GM21737 (cell line): ENCODE results near the gene PNPLA2.
A peak's percentile ranks its signal among the peaks of the same experiment; 100 is the strongest.

Experiments used
- ATAC-seq: cut with Tn5 transposase; IDR thresholded peaks from one replicate; pipeline ENCODE4 v1.9.1; 2021; ENCODE audit warnings: mild to moderate bottlenecking, moderate library complexity; ENCODE audit not compliant: unreplicated experiment

PNPLA2 gene, protein sequence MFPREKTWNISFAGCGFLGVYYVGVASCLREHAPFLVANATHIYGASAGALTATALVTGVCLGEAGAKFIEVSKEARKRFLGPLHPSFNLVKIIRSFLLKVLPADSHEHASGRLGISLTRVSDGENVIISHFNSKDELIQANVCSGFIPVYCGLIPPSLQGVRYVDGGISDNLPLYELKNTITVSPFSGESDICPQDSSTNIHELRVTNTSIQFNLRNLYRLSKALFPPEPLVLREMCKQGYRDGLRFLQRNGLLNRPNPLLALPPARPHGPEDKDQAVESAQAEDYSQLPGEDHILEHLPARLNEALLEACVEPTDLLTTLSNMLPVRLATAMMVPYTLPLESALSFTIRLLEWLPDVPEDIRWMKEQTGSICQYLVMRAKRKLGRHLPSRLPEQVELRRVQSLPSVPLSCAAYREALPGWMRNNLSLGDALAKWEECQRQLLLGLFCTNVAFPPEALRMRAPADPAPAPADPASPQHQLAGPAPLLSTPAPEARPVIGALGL

DNA sequence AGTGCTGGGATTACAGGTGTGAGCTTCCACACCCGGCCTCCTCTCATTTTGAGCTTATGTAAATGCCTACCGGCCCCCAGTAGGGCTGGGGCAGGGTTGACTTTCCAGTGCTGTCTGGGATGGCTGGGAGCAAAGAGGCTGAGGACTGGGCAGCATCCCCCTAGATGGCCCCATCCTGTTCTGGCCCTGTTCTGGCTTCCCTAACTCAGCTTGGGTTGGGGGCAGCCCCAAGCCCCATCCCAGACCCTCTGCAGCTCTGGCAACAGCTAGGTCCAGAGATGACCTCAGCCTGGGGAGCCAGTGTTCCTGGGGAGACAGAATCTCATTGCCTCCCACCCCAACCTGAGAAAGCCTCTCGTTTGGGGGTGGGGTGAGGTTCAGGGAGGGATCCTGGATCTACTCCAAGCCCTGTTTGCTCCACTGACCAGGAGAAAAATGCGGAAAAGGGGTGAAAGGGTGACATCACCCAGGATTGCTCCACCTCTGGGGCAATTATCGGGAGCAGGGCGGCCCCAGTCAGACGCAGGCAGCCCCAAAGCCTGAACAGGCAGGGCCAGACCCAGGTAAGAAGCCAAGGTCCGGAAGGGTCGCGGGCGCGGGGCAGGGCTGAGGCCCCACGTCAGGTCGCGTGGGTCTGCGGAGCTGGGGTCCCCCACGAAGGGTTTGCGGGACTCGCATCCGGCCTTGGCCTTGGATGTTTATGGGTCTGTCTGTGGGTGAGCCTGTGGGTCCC lies at the start of gene PNPLA2:
Gene PNPLA2, plus strand, starts transcription at position 519 of the 733 bp plus-strand sequence. CDS start 805 bp downstream, outside the sequence.
- peak; percentile 4 for ATAC-seq

DNA sequence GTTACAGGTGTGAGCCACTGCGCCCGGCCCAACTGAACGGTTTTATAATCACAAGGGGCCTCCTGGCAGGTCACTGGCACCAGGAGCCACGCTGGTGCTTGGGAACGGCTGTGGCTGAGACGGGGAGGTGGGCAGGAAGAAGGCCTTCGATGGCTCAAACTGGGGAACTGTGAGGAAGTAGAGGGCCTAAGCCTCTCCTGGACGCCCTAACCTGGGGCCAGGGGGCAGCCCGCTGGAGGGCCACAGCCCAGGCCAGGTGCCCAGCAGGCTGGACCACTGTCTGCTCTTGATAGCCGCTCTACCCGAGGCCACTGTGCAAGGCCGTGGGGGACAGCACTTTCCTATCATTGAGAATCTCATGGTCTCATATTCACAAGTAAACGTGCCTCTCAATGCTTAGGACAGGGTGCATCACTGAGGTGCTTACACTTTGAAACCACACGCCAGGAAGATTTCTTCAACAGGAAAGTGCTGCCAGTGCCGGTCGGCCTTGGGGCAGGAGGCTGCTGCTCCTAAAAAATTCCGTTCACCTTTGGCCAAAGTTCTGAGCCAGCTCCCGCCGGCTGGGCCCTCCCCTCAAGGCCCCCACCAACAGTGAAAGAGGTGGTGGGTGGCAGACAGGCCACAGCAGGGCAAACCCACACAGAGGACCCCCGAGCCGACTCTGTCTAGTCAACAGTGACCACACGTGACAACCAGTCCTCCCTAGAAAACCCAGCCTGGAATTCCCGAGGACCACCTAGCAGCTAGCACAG lies 48.6 kb upstream of the PNPLA2 start:
- ATAC-seq = no peak

DNA sequence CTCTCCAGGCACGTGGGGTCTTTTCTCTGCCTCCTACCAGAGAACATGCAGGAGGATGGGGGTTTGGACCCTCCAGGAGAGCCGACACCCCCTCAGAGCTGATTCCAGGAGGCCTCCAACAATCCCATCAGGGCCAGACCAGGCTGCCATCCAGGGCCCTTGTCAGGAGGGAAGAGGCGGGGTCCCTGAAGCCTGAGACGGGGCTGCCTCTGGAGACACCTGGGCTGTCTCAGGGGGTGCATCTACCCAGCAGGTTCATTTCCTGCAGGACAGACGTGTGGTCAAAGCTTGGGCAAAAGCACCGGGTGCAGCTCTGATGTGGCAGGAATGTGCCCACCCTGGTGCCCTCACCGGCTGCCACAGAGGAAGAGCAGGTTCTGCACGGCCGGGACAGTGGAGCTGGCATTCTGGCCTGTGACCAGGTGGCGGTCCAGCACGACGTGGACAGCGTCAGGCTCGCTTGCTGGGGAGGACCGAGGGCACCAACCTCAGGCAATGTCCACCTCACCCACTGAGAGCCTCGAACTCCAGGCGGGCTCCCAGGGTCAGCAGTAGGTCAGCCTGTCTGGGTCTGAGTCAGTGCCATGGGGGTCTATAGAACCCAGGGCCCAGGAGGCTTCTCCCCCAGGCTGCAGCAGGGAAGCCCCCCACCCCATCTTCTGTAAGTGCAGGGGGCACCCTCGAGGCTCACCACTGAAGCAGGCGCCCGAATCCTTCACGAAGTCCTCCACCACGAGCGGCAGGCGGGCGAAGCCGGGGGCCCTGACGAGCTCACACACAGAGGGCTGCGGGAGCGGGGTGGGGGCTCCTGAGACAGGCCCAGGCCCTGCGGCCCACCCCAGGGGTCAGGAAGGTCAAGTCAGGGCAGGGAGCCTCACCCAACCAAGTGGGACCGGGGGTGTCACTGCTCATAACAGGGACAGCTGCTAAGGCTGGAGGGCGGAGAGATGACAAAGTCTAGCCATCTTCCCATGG lies 47.8 kb upstream of the PNPLA2 start:
- ATAC-seq = no peak

DNA sequence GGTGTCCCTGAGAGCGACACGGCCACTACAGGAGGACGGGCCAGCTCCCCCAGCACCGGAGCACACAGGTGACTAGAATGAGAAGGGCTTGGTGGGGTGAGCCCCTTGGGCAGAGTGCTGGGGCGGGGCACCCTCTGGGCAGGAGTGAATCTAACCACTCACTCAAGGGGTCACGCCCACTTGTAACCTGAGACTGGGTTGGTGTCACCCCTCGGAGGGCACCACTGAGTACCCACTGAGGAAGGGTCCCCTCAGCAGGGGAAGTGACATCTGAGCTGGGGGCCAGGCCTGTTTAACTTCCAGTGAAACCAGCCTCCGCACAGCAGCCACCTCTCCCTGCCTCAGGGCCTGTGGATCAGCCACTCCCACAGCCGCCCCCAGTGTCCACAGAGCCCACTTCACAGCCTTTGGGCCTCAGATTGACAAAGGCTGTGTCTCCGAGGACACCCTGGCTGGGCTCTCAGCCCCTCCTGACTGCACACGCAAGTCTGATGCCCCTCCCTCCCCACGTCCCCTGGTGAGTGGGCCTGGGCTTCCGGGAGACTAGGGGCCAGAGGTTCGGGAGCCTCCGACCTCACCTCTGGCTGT lies 47.0 kb upstream of the PNPLA2 start:
- ATAC-seq = no peak

DNA sequence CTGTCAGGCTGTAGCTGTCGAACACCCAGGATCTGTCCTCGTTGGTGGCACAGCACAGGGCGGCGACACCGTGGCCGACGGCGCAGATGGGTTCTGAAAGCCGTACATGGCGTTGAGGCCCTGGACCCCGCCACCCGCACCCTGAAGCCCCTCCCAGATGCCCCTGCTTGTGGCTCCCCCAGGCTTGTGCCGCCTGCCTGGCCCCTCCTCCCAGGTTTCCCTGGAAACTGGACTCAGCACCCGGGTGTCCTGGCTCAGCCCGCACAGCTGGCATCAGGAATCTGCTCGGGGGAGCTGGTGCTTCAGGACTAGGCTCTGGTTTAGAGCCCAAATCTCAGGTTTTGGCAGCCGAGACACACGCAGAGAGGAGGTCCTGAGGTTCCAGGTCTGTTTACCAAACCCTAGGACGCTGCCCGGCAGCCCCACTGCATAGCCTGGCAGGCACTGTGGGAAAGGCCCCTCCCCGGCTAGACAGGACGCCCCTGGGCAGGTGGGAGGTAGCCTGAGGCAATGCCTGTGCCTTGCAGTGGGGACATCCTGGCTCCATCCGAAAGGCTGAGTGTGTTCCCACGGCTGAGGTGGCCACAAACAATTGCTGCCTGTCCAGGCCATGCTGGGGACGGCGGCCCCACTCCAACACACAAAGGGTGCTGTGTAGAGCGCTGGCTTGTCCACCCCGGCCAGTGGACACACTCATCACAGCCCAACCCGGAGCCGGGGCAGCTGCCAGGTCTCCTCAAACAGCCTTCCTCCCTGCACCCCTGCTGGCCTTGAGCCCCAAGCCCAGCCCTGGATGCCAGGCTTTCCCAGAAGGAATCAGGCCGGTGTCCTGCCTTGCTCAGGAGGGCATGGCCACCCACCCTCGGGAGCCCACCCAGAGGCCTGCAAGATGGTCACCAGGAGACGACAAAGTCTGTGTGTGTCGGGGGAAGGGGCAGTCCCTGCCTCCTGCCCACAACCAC lies 46.0 kb upstream of the PNPLA2 start:
- ATAC-seq = no peak

DNA sequence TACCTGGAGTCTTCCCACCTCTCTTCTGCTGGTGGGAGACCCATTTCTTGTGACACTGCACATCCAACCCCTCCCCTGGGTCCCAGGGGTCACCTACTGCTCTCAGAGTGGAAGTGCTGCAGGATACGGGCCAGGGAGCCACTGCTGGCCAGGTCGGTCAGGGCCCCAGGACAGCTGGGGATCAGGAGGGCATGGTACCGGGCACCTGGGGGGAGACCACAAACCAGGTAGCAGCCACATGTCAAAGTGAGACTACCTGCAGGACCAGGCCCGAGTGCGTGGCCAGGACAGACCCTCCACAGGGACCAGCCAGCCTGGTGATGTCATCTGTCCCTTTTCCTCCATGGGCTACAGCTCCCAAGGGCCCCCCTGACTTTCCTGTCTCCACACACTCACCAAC lies 45.3 kb upstream of the PNPLA2 start:
- no peak for ATAC-seq

DNA sequence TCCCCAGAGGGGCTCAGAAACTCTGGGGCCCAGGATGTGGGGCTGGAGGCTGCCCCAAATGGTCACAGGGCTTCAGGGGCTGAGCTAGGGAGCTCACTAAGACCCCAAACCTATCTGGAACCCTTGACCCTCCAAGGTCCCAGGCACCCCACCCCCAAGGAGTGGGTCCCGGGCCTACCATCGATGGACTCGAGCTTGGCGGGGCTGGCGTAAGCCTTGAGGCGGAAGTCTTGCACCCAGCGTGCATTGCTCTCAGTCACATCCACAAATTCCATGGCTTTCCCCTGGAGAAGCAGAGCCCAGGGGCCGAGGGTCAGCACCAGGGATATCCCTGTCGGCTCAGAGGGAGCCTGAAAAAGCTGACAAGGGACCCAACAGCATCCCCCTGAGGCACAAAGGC lies 44.9 kb upstream of the PNPLA2 start:
- no peak for ATAC-seq

DNA sequence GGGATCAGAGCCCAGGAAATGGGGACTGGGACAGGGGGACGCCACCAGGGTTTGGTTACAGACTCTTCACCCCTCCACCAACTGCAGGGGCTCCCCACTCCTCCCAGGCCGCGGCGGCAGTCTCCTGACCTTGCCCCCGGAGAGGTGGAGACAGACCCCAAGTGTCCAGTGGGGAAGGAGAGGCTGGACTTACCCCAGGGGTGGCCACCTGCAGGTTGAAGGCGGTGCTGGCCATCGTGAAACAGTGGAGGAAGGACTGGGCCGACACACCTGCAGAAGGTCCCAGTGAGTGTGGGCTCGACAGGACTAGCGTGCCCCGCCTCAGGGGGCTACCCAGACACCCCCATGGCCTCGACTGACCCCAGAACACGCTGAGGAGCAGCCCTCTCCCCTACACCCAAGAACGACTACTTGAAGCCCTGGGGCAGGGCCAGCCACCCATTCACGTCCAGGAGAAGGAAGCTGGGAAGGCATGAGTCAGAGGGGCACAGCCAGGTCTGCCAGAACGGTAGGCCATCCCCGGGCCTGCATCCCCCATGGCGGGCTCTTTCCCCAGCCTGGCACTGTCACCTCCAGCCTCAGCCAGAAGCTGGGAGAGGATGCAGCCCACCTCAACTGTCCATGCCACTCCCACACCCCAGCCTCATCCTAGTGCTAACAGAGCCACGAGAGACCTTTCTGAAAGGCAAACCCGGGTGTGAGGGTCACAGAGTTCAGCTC lies 43.7 kb upstream of the PNPLA2 start:
- ATAC-seq = no peak

DNA sequence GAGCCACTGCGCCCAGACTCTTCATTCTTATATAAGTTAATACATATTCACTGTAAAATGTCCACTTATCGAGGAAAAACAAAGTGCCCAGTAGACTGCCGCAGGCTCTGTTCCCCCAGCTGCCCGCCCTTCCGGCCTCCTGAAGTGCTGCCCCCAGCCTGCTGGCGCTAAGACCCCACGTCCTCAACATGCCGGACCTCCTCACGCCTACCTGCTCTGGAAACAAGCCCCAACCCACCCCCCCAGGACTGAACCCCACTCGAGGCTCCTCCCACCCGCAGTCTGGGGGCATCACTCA lies 42.5 kb upstream of the PNPLA2 start:
- ATAC-seq = no peak

DNA sequence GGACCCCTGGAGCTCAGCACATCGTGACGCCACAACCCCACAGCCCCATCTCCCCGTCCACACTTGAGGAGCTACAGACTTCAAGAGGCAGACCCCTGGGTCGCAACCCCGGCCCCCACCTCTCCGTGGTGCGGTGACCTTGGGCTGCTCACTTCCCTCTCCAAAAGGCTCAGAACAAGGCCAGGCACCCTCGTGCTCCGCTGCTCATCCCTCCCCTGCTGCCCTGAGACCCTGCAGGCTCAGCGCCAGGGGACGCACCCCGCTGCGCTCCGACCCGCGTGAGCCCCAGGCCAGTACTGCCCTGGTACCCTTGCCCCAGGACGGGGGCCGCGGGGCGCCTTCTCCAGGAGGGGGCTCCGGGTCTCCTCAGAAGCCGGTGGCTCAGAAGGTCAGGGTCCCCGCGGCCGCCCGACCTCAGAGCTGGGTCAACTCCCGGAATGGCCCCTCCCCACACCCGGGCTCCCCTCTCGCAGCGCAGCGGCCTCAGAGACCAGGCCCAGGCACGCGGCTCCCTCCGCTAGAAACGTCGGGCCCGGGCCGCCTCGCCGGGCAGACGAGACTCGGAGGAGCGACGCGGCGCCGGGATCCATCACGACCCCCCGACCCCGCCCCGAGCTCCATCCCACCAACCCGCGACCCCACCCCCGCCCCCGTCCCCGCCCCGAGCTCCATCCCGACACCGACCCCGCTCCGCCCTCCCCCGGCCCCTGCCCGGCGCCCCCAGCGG lies 42.0 kb upstream of the PNPLA2 start:
- ATAC-seq = peak; percentile 26

DNA sequence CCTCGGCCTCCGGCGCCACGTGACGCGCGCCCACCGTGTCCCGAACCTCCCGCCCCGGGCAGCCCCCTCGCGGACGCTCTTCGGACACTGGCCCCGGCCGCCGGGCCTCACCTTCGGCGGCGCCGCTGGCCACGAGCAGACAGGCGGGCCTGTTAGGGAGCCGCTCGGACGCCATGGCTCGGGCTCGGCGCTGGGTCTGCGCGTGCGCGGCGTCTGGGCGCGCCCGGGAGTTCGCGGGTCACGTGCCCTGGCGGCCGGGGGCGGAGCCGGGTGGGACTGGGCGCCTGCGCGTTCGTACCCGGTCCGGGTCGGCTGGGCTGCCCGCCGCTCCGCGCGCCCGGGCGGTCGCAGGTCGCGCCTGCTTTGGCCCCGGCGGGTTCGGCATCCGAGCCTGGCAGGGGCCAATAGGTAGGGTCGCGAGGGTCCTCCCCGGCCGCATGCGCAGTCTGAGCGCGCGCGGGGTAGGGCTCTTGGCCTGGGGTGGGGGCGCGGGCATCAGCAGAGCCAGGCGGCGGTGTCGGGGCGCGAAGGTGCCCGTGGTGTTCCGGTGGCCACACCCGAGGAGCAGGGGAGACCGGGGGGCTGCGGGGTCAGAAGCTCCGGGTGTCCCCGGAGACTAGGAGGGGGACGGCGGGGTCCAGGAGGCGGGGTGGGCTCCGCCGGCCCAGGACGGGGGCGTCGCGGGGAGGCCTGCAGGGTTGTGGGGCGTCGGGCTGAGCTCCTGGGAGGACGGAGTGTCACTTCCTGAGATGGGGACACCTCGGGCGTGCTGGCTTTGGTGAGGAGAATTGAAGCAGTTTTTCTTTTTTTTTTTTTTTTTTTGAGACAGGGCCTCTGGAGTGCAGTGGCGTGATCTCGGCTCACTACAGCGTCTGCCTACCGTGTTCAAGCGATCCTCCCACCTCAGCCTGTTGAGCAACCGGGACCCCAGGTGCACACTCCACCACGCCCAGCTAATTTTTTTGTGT lies 41.1 kb upstream of the PNPLA2 start, which contains the start of gene GATD1:
Gene GATD1, minus strand, starts transcription at position 200 of the 968 bp plus-strand sequence. Its CDS starts 25 bp downstream, at position 175.
- ATAC-seq = peak; percentile 62

DNA sequence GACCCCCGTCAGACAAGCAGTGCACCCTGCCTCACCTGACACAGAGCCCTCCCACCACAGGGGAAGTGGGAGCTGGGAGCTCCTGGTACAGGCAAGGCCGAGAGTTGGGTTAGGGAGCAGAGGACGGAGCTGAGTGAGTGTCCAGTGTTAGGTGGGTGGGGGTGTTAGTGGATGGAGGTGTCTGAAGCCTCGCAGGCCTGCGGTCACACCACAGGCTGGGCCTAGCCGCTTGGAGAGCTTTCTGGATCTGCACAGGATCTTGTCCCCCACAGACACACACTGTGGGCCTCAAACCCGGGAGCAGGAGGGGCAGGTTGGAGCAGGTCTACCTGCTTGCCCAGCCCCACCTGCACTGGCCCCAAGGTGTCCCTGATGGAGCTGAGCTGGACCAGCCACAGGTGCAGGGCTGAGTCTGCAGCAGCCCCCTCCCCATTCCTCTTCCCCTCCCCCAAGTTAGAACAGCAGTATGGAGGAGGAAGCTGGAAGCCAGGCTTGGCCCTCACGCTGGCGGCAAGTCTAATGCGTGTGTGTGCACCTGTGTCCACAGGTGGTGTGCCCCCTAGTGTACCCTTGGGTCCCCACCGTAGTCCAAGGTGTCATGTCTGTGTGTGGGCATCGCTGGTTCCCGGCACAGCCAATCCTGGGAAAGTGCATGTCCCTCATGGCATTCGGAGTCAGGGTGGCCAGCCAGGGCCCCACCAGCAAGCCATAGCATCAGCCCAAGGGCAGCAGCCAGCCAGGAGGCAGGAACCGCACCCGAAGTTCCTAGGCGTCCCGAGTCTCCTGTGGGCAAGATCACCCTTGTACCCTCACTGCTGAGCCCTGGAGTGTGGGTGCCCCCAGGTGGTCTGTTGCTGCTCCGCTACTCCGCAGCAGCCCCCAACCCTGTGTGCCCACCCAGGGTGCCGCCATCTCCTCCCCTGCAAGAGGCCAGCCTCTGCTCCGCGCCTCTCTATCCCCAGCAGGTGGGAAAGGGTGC lies 39.4 kb upstream of the PNPLA2 start:
- ATAC-seq = no peak

DNA sequence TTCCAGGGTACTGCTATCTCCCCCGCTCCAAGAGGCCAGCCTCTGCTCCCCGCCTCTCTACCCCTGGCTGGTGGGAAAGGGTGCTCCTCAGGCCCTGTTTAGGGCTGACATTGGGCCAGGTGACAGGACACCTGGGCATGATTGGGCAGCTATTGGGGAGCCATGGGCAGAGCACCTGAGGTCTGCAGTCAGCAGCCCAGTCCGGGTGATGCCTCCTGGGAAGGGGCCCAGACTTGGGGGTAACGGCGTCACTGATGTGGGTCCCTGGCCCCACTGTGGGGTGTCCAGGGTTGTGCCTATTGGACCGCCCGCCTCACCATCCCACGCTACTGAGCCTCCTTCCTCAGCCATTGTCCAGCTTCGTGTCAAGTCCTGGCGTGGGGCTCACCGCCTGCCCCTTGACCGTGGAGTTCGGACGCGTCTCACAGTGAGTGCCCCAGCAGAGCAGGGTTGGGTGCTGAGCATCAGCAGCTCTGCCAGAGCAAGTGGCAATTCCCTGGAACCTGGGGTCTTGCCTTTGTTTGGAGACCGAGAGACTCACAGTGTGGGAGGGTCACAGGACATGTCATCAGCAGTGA lies 38.7 kb upstream of the PNPLA2 start:
- ATAC-seq = no peak

DNA sequence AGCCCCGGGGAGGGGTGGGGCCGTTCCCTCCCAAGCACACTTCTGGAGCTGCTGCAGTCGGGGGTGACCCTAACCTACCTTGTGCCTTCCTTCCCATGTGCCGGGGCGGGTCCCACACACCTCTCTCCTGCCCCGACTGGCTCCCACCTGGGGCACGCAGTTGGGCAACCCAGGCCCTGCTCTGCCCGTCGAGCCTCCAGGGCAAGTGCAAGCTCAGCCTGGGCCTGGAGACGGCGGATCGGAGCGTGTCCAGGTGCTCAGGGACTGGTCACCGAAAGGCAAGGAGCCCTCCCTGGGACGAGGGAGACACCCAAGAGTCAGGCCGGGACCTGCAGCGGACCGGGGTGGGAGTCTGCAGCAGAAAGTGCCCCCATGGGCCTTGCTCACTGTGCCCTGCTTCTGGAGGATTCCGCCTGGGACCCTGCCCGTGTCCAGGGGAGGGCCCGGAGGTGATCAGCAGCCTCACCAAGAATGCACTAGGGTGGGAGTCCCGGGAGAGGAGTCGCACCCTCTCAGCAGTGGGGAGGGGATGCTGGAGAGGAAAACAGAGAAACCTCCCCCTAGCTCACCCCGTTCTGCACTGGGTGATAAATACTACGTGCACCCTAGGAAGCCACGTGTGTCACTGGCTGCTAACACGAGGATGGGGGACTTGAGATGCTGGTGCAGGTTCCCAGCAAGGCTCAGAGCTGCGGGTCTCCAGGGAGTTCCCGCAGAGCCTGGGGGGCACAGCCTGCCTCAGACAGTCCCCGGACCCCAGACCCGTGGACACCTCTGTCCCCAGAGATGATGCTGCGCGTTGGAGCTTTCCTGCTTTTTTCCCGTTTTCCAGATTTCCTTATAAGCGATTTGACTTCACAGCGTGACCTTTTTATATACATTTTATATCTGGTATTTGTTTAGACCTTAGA lies 36.2 kb upstream of the PNPLA2 start:
- ATAC-seq = no peak
